Measurements from ENCODE around the gene RIPK4.

RIPK4 gene

GRCh38 chr21:41780337-41781049, 13.6 kb upstream of the RIPK4 start:
- no peak overlapping the region for H3K4me3 ChIP-seq (ENCODE audit: low read depth, low read length)
- H3K9me3 ChIP-seq = no peaks in the 10 kb centered on the region
- no peak for DNase-seq
- H3K27me3 ChIP-seq = no peaks in the 10 kb centered on the region; the same call in 1 of the 2 replicates
- H3K4me1 ChIP-seq = no peaks in the 10 kb centered on the region
- H3K36me3 ChIP-seq = no peaks in the 10 kb centered on the region
- TF ChIP-seq CTCF (IDR thresholded peaks at IDR 0.05; ENCODE audit: low read depth, low read length) = no peak

DNA sequence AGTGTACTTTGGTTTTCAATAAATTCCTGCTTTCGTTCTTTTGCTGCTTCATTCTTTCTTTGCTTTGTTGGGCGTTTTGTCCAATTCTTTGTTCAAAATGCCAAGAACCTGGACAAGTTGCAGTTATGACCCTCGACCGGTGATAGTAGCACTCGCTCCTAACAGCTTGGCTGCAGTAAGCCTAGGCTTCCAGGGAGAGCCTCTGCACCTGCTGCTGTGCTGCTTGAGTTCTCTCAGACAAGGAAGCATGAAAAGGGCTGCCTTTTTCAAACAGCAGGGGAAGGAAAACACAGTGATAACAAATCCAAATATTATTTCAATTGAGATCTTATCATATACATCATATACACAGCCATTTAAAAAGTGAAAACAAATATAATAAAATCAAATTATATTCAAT, 12.8 kb upstream of the RIPK4 start:
- no peak for TF ChIP-seq CTCF (IDR thresholded peaks at IDR 0.05; ENCODE audit: low read depth, low read length)
- Histone ChIP-seq H3K9me3 (no peaks in the 10 kb centered on the region), H3K4me1 (no peaks in the 10 kb centered on the region), H3K36me3 (no peaks in the 10 kb centered on the region), H3K4me3 (ENCODE audit: low read depth, low read length) (no peak overlapping the region), H3K27me3 (peaks cover 4% of the 10 kb centered on the region; the same call in 1 of the 2 replicates)
- no peak for DNase-seq

GRCh38 chr21:41778930-41779600, 12.2 kb upstream of the RIPK4 start:
- TF ChIP-seq CTCF (IDR thresholded peaks at IDR 0.05; ENCODE audit: low read depth, low read length) = no peak
- no peaks in the 10 kb centered on the region for H3K36me3 ChIP-seq
- no peaks in the 10 kb centered on the region for H3K4me1 ChIP-seq
- DNase-seq = no peak
- no peaks in the 10 kb centered on the region for H3K9me3 ChIP-seq
- H3K27me3 ChIP-seq = peaks cover 7% of the 10 kb centered on the region; the same call in 1 of the 2 replicates
- no peak overlapping the region for H3K4me3 ChIP-seq (ENCODE audit: low read depth, low read length)

DNA sequence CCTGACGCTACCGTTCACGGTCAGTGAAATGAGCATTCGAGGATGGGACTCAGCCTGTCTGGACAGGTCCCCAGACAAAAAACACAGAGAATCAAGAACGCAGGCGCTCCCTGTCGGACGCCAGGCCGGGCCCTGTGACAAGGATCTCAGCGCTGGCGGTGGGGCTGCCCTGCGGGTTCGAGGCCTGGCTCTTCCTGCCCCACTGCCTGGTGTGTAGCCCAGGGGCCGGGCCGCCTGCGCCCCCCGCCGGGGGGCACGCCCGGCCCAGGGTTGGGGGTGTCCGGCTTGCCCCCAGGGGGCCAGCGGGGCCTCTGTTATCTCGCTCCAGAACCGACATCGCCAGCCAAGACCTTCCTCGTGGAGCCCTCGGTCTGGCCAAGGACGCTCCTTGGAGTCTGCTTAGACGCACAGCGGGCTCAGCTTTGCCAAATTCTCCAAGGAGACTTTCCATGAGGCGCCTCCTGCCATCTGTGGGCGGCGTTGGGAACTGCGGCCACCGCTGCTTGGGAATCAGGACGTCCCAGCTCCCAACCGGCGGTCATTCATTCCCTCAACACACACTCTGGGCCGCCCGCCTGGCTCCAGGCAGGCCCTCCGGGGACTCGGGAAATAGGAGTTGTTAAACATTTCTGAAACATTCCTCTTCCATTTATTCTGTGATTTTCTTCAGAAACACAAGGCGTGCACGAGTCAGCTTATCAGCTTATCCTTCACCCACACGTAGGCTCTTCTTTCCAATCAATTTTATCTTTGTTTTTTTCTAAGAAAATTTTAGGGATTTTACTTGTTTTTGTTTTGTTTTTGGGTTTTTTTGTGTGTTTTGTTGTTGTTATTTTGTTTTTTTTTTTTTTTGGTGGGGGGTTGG, 11.3 kb upstream of the RIPK4 start:
- peak; percentile 73 for TF ChIP-seq CTCF (IDR thresholded peaks at IDR 0.05; ENCODE audit: low read depth, low read length)
- no peaks in the 10 kb centered on the region for H3K36me3 ChIP-seq
- H3K4me3 ChIP-seq (ENCODE audit: low read depth, low read length) = no peak overlapping the region
- no peaks in the 10 kb centered on the region for H3K9me3 ChIP-seq
- no peaks in the 10 kb centered on the region for H3K4me1 ChIP-seq
- peaks cover 11% of the 10 kb centered on the region for H3K27me3 ChIP-seq
- DNase-seq = peak; percentile 77

DNA sequence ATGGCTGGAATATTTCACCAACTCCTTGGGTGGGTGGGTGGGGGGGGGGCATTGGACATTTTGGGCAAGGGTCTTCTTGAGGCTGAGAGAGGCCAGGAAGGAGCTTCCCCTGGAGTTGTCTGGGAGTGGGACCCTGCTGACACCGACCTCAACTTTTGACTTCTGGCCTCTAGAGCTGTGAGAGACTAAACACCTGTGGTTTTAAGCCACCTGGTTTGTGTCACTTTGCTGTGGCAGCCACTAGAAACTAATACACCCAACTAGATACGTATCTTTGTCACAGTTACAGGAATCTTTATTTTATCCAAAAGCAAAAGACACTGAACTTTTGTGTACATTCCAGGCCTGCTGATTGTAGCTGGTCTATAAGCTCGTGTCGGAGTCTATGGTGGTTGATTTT, 9.9 kb upstream of the RIPK4 start:
- H3K4me1 ChIP-seq = no peaks in the 10 kb centered on the region
- H3K4me3 ChIP-seq (ENCODE audit: low read depth, low read length) = no peak overlapping the region
- no peaks in the 10 kb centered on the region for H3K9me3 ChIP-seq
- no peak for TF ChIP-seq CTCF (IDR thresholded peaks at IDR 0.05; ENCODE audit: low read depth, low read length)
- DNase-seq = no peak
- H3K27me3 ChIP-seq = peaks cover 16% of the 10 kb centered on the region
- no peaks in the 10 kb centered on the region for H3K36me3 ChIP-seq
